SK-N-SH (cell line): ENCODE data around the gene SIRPB2. TPM values are rescaled to one million over a fixed set of nuclear protein-coding genes. Genes with fewer than 3 reads are reported as not detected.

Experiments
- CTCF ChIA-PET: fragments of 300-600, 350-600 bp; formaldehyde crosslinking; extraction: SDS; loops from one replicate; lab custom pipeline; 2021; lab: Yijun Ruan, JAX
- POLR2A ChIA-PET: fragments of 350-600 bp; sonication (Branson Sonifier 250); formaldehyde crosslinking; extraction: SDS; loops from one replicate; lab custom pipeline; 2020; ENCODE audit warnings: antibody characterized with exemption, inconsistent platforms; lab: Yijun Ruan, JAX
- DNase-seq: peaks from one replicate; pipeline ENCODE4 v3.0.0; 2012
- H2AFZ ChIP-seq: fragments of 200-600 bp; sonication (generic); 2 replicates; pipeline ENCODE4 v1.8.1; 2016; ENCODE audit warnings: antibody characterized with exemption, mild to moderate bottlenecking, low read depth
- H3F3A ChIP-seq: fragments of 200-600 bp; sonication (generic); replicated peaks from 2 replicates; pipeline ENCODE3; 2016; ENCODE audit warnings: antibody characterized with exemption, mild to moderate bottlenecking; ENCODE audit not compliant: insufficient read depth
- H3K27ac ChIP-seq, 2 experiments: fragments of 200-500 bp in 1 of 2; fragments of 200-600 bp in 1 of 2; sonication (Bioruptor generic) in 1 of 2; sonication (generic), shearing (Covaris generic) in 1 of 2; 2 replicates each; pipeline versions ENCODE4 v1.5.1 to v1.6.1; 2014 to 2016; ENCODE audit warnings: low read depth in 2 of 2, inconsistent platforms in 1 of 2, low read length in 1 of 2, mild to moderate bottlenecking in 1 of 2, mixed read lengths in 1 of 2
- H3K27me3 ChIP-seq: fragments of 200-600 bp; sonication (generic), shearing (Covaris generic); 2 replicates; pipeline ENCODE4 v1.6.1; 2016; ENCODE audit warnings: mixed run types; ENCODE audit not compliant: insufficient read depth
- H3K36me3 ChIP-seq, 2 experiments: fragments of 200-500 bp in 1 of 2; fragments of 200-600 bp in 1 of 2; sonication (Bioruptor generic) in 1 of 2; sonication (generic) in 1 of 2; replicated peaks in 1 of 2; 2 replicates each; pipeline versions ENCODE3 to v1.5.1; 2014 to 2016; ENCODE audit warnings: low read length in 1 of 2, mild to moderate bottlenecking in 1 of 2; ENCODE audit not compliant: insufficient read depth in 2 of 2, control insufficient read depth in 1 of 2
- H3K4me1 ChIP-seq, 2 experiments: fragments of 200-500 bp in 1 of 2; fragments of 200-600 bp in 1 of 2; sonication (Bioruptor generic) in 1 of 2; sonication (generic), shearing (Covaris generic) in 1 of 2; 2 replicates each; pipeline versions ENCODE4 v1.5.1 to v1.6.1; 2014 to 2016; ENCODE audit warnings: low read depth in 1 of 2, low read length in 1 of 2, mixed run types in 1 of 2; ENCODE audit not compliant: insufficient read depth in 2 of 2, control insufficient read depth in 1 of 2
- H3K4me2 ChIP-seq: fragments of 200-600 bp; sonication (generic), shearing (Covaris generic); 2 replicates; pipeline ENCODE4 v1.6.1; 2017; ENCODE audit warnings: mixed run types
- H3K4me3 ChIP-seq, 2 experiments: fragments of 200-500 bp in 1 of 2; fragments of 200-600 bp in 1 of 2; sonication (Bioruptor generic) in 1 of 2; sonication (generic), shearing (Covaris generic) in 1 of 2; 2 replicates each; pipeline versions ENCODE4 v1.5.1 to v1.8.1; 2014 to 2016; ENCODE audit warnings: low read depth in 2 of 2, inconsistent platforms in 1 of 2, low read length in 1 of 2, mild to moderate bottlenecking in 1 of 2, mixed read lengths in 1 of 2, moderate library complexity in 1 of 2
- H3K79me2 ChIP-seq: fragments of 200-600 bp; sonication (generic); 2 replicates; pipeline ENCODE4 v1.8.1; 2017; ENCODE audit warnings: mild to moderate bottlenecking; ENCODE audit not compliant: insufficient read depth
- H3K9ac ChIP-seq: fragments of 200-600 bp; sonication (generic); 2 replicates; pipeline ENCODE4 v1.6.1; 2017; ENCODE audit warnings: mixed run types
- H3K9me2 ChIP-seq: fragments of 200-600 bp; sonication (generic); 2 replicates; pipeline ENCODE4 v1.6.1; 2017; ENCODE audit warnings: mixed run types
- H3K9me3 ChIP-seq: fragments of 200-600 bp; sonication (generic); 2 replicates; pipeline ENCODE4 v1.6.1; 2017; ENCODE audit warnings: mixed run types, mild to moderate bottlenecking, moderate library complexity
- H4K20me1 ChIP-seq: fragments of 200-600 bp; sonication (generic); 2 replicates; pipeline ENCODE4 v1.6.1; 2017; ENCODE audit warnings: mild to moderate bottlenecking, mixed run types; ENCODE audit not compliant: insufficient read depth
- ELF1 ChIP-seq: IDR thresholded peaks from 2 replicates; pipeline ENCODE4 v1.4.0; 2012
- EP300 ChIP-seq, 2 experiments: IDR thresholded peaks; 2 replicates each; pipeline versions ENCODE4 v1.4.0 to v1.6.1; 2012; ENCODE audit warnings: borderline replicate concordance in 1 of 2, low read depth in 1 of 2, low read length in 1 of 2
- FOXM1 ChIP-seq: IDR thresholded peaks from 2 replicates; pipeline ENCODE4 v1.4.0; 2012; ENCODE audit warnings: low read depth, mild to moderate bottlenecking
- MAX ChIP-seq: IDR thresholded peaks from 2 replicates; pipeline ENCODE4 v1.4.0; 2012; ENCODE audit warnings: low read depth
- MEF2A ChIP-seq: IDR thresholded peaks from 2 replicates; pipeline ENCODE4 v1.4.0; 2012; ENCODE audit warnings: low read depth, borderline replicate concordance
- NFIC ChIP-seq: IDR thresholded peaks from 2 replicates; pipeline ENCODE4 v1.4.0; 2012; ENCODE audit warnings: borderline replicate concordance
- POLR2AphosphoS5 ChIP-seq: IDR thresholded peaks from 2 replicates; pipeline ENCODE4 v1.6.1; 2012; ENCODE audit warnings: low read depth, low read length
- RCOR1 ChIP-seq: fragments of 150-350 bp; IDR thresholded peaks from 2 replicates; pipeline ENCODE4 v1.6.1; 2017; ENCODE audit warnings: antibody characterized with exemption, low read length
- RFX5 ChIP-seq: IDR thresholded peaks from 2 replicates; pipeline ENCODE4 v1.6.1; 2012; ENCODE audit warnings: mild to moderate bottlenecking, improper control_type of control experiment, low read length
- RXRA ChIP-seq: IDR thresholded peaks from 2 replicates; pipeline ENCODE4 v1.4.0; 2012; ENCODE audit warnings: low read depth, mild to moderate bottlenecking, borderline replicate concordance
- TAF1 ChIP-seq: IDR thresholded peaks from 2 replicates; pipeline ENCODE4 v1.6.1; 2012; ENCODE audit warnings: low read depth, mild to moderate bottlenecking, low read length, moderate library complexity, borderline replicate concordance
- USF1 ChIP-seq: IDR thresholded peaks from 2 replicates; pipeline ENCODE4 v1.4.0; 2012; ENCODE audit warnings: low read depth, borderline replicate concordance
- ZBTB33 ChIP-seq: IDR thresholded peaks from 2 replicates; pipeline ENCODE4 v1.4.0; 2012; ENCODE audit warnings: low read depth, borderline replicate concordance
- WGBS: methylation state at CpG from one replicate; pipeline ENCODE4 v1.1.6; 2017; ENCODE audit warnings: low lambda C conversion rate; 5-methylcytosine and 5-hydroxymethylcytosine counted together
- polyA plus RNA-seq, 3 experiments: library from polyadenylated mRNA; depleted of rRNA; stranded (reverse); fragments of >200 nt; gene quantifications; 2 replicates each; pipeline ENCODE4 v1.2.3, GENCODE V29; 2012
- TF ChIP-seq, protein P1 (sequence below): IDR thresholded peaks from 2 replicates; pipeline ENCODE4 v1.6.1; 2012; ENCODE audit warnings: mild to moderate bottlenecking, low read depth, low read length, moderate library complexity
- TF ChIP-seq, protein P2 (sequence below): fragments of 200-600 bp; sonication (generic); IDR thresholded peaks from 2 replicates; pipeline ENCODE4 v1.6.1; 2017; ENCODE audit warnings: antibody characterized with exemption, mild to moderate bottlenecking, moderate library complexity

Gene SIRPB2
- polyA plus RNA-seq, 1 of the 3 experiments (the other 2 are of a cell fraction): not detected

DNA sequence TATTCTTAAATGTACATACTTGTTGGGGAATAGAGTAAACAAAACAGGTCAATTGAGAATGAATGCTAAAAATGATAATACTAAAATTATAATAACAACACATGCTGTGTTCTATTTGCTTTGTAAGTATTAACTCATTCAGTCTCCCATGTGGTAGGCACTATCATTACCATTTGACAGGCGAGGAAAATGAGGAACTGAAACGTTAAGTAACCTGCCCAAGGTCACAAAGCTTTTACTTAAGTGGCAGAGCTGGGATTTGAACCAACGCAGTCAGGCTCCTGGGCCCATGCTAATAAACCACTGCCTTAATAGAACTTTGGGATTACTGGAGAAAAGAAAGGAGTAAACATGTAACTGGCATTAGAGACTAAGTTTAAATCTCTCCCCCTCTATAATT is 28.4 kb downstream of the SIRPB2 start:
- no peaks in the 10 kb centered on the region for H3K9me3 ChIP-seq
- DNase-seq: no peak
- H4K20me1 ChIP-seq: peaks cover 42% of the 10 kb centered on the region
- no peaks in the 10 kb centered on the region for H3K27me3 ChIP-seq
- H3F3A ChIP-seq: no peaks in the 10 kb centered on the region
- H3K4me1 ChIP-seq: peaks cover 11 to 15% of the 10 kb centered on the region in 2 experiments; a peak in 1 of 4 replicates
- H3K36me3 ChIP-seq: peaks cover 35 to 58% of the 10 kb centered on the region in 2 experiments
- CTCF ChIA-PET: no interaction called here
- POLR2A ChIA-PET: no interaction called here
- H3K9me2 ChIP-seq: no peaks in the 10 kb centered on the region
- no peak overlapping the region for H3K4me3 ChIP-seq
- no peak for TF ChIP-seq USF1
- no peak overlapping the region for H3K27ac ChIP-seq
- H3K9ac ChIP-seq: no peak overlapping the region
- no peak overlapping the region for H3K4me2 ChIP-seq
- H2AFZ ChIP-seq: no peak overlapping the region
- peaks cover 78% of the 10 kb centered on the region for H3K79me2 ChIP-seq
- WGBS: 86% methylated on average over 3 of the region's 3 CpGs

DNA sequence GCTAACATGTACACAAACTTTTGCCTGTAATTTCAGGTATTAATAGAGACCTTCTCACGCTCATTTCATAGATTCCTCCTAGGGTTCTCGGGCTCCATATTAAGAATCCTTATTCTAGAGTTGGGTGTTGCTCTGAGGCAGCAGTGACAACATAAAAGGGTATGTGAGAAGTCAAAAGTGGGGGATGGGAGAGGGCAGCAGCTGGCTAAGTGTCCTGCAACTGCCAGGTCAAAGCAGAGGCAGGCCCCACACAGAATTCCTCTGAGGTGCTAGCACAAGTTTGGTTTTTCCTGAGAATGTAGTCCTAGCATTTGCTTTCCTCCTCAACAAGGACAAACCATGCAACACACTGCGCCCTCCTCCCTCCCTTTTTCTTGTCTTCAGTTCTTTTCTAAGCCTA is 29.2 kb downstream of the SIRPB2 start:
- no peak overlapping the region for H3K4me2 ChIP-seq
- no peaks in the 10 kb centered on the region for H3K27me3 ChIP-seq
- H3K9ac ChIP-seq: no peak overlapping the region
- H3K79me2 ChIP-seq: peaks cover 78% of the 10 kb centered on the region
- no peak for TF ChIP-seq ELF1
- TF ChIP-seq EP300 (IDR thresholded peaks at IDR 0.05; ENCODE audit: borderline replicate concordance in 1 of 2, low read depth in 1 of 2, low read length in 1 of 2): no peak
- TF ChIP-seq, protein P1, sequence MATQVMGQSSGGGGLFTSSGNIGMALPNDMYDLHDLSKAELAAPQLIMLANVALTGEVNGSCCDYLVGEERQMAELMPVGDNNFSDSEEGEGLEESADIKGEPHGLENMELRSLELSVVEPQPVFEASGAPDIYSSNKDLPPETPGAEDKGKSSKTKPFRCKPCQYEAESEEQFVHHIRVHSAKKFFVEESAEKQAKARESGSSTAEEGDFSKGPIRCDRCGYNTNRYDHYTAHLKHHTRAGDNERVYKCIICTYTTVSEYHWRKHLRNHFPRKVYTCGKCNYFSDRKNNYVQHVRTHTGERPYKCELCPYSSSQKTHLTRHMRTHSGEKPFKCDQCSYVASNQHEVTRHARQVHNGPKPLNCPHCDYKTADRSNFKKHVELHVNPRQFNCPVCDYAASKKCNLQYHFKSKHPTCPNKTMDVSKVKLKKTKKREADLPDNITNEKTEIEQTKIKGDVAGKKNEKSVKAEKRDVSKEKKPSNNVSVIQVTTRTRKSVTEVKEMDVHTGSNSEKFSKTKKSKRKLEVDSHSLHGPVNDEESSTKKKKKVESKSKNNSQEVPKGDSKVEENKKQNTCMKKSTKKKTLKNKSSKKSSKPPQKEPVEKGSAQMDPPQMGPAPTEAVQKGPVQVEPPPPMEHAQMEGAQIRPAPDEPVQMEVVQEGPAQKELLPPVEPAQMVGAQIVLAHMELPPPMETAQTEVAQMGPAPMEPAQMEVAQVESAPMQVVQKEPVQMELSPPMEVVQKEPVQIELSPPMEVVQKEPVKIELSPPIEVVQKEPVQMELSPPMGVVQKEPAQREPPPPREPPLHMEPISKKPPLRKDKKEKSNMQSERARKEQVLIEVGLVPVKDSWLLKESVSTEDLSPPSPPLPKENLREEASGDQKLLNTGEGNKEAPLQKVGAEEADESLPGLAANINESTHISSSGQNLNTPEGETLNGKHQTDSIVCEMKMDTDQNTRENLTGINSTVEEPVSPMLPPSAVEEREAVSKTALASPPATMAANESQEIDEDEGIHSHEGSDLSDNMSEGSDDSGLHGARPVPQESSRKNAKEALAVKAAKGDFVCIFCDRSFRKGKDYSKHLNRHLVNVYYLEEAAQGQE: no peak
- TF ChIP-seq, protein P2, sequence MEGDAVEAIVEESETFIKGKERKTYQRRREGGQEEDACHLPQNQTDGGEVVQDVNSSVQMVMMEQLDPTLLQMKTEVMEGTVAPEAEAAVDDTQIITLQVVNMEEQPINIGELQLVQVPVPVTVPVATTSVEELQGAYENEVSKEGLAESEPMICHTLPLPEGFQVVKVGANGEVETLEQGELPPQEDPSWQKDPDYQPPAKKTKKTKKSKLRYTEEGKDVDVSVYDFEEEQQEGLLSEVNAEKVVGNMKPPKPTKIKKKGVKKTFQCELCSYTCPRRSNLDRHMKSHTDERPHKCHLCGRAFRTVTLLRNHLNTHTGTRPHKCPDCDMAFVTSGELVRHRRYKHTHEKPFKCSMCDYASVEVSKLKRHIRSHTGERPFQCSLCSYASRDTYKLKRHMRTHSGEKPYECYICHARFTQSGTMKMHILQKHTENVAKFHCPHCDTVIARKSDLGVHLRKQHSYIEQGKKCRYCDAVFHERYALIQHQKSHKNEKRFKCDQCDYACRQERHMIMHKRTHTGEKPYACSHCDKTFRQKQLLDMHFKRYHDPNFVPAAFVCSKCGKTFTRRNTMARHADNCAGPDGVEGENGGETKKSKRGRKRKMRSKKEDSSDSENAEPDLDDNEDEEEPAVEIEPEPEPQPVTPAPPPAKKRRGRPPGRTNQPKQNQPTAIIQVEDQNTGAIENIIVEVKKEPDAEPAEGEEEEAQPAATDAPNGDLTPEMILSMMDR: no peak
- TF ChIP-seq ZBTB33: no peak
- no peak for TF ChIP-seq MEF2A
- no peak for TF ChIP-seq FOXM1
- no peak for TF ChIP-seq RCOR1
- TF ChIP-seq RFX5: no peak
- TF ChIP-seq POLR2AphosphoS5: no peak
- TF ChIP-seq RXRA: no peak
- no peak for TF ChIP-seq NFIC
- no peak for TF ChIP-seq MAX
- no peak for TF ChIP-seq TAF1
- no peak for TF ChIP-seq USF1
- no peak for DNase-seq
- H3K9me3 ChIP-seq: no peaks in the 10 kb centered on the region
- ChIA-PET CTCF (interaction anchor here (0.8 kb wide), 1 partner anchor 18 kb away, joined by 3 read pairs; no protein-coding TSS in a partner anchor), POLR2A (no interaction called here)
- H3K9me2 ChIP-seq: no peaks in the 10 kb centered on the region
- H4K20me1 ChIP-seq: peaks cover 42% of the 10 kb centered on the region
- H2AFZ ChIP-seq: no peak overlapping the region
- H3K4me1 ChIP-seq: peaks cover 11% of the 10 kb centered on the region in 2 experiments; a peak in 1 of 4 replicates
- no peaks in the 10 kb centered on the region for H3F3A ChIP-seq
- no peak overlapping the region for H3K27ac ChIP-seq
- H3K36me3 ChIP-seq: peaks cover 44 to 66% of the 10 kb centered on the region in 2 experiments
- 95% methylated on average over 3 of the region's 3 CpGs for WGBS
- no peak overlapping the region for H3K4me3 ChIP-seq
